ENCODE results near the gene CENPN. TPM values are rescaled to one million over a fixed set of nuclear protein-coding genes. Genes with fewer than 3 reads are reported as not detected.

The CENPN gene
- total RNA-seq, 1 experiment from 2014 or later = 56.6 TPM

- ATAC-seq = no peak
Observed at GRCh38 chr16:81060576-81061306, 53.7 kb downstream of the CENPN start.

DNA sequence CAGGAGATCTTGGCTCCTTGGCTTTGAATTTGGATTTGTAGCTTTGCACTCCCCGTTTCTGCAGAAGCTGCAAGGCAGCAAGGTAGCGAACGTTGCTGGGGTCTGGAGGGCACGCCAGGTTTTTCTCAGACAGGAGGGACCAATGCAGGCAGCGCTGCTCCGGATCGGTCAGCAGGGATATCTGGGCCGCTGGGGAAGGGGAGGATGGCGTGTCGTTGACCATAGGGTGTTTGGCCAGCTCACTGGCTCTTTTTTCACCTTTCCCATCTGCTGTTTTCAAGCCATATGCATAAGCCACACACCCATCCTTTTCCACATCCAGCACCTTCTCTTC lies 54.3 kb downstream of the CENPN start:
- Histone ChIP-seq H3K4me3 (ENCODE audit: low read depth in 2 of 2, low read length in 2 of 2) (no peak overlapping the region), H3K36me3 (ENCODE audit: control insufficient read depth, insufficient read depth, low read length) (no peaks in the 10 kb centered on the region), H3K27me3 (ENCODE audit: control insufficient read depth, insufficient read depth, low read length) (no peaks in the 10 kb centered on the region), H3K27ac (ENCODE audit: low read length) (no peak overlapping the region), H3K4me1 (ENCODE audit: control insufficient read depth, insufficient read depth, low read length) (no peaks in the 10 kb centered on the region), H3K9me3 (ENCODE audit: control insufficient read depth, insufficient read depth, low read depth, low read length) (no peaks in the 10 kb centered on the region)
- intact Hi-C loops (cut with micrococcal nuclease; ENCODE audit: unreplicated experiment) = no loop called here
- BruUV-seq (replicated peaks) = no TSS peak
- CTCF ChIA-PET = no interaction called here
- POLR2A ChIA-PET = no interaction called here
- no peak for DNase-seq (ENCODE audit: low read depth, low spot score)
- in situ Hi-C loops (cut with HindIII; ENCODE audit: low pct_unique_long_range_greater_than_20kb, low sequenced_read_pairs) = no loop called here
- TF ChIP-seq SIN3A (IDR thresholded peaks at IDR 0.05; ENCODE audit: borderline replicate concordance, insufficient read depth, low read depth, low read length) (no peak), CTCF (IDR thresholded peaks at IDR 0.05) (no peak), POLR2AphosphoS5 (IDR thresholded peaks at IDR 0.05; ENCODE audit: low read depth, low read length) (no peak), REST (IDR thresholded peaks at IDR 0.05; ENCODE audit: insufficient read depth in 1 of 2, low read depth in 2 of 2, low read length in 1 of 2) (no peak), TCF7L2 (IDR thresholded peaks at IDR 0.05; ENCODE audit: low read depth, low read length) (no peak)
- ATAC-seq = no peak

More at GRCh38 chr16:81060576-81061306, 53.7 kb downstream of the CENPN start:
- no peak for DNase-seq (ENCODE audit: low read depth, low spot score)
- ChIA-PET CTCF (no interaction called here), POLR2A (no interaction called here)
- Histone ChIP-seq H3K36me3 (ENCODE audit: control insufficient read depth, insufficient read depth, low read length) (no peaks in the 10 kb centered on the region), H3K9me3 (ENCODE audit: control insufficient read depth, insufficient read depth, low read depth, low read length) (no peaks in the 10 kb centered on the region), H3K27ac (ENCODE audit: low read length) (no peak overlapping the region), H3K27me3 (ENCODE audit: control insufficient read depth, insufficient read depth, low read length) (no peaks in the 10 kb centered on the region), H3K4me1 (ENCODE audit: control insufficient read depth, insufficient read depth, low read length) (no peaks in the 10 kb centered on the region), H3K4me3 (ENCODE audit: low read depth in 2 of 2, low read length in 2 of 2) (no peak overlapping the region)
- BruUV-seq (replicated peaks) = no TSS peak
- no peak for TF ChIP-seq CTCF (IDR thresholded peaks at IDR 0.05)
- TF ChIP-seq SIN3A (IDR thresholded peaks at IDR 0.05; ENCODE audit: borderline replicate concordance, insufficient read depth, low read depth, low read length) = no peak
- no peak for TF ChIP-seq TCF7L2 (IDR thresholded peaks at IDR 0.05; ENCODE audit: low read depth, low read length)
- TF ChIP-seq REST (IDR thresholded peaks at IDR 0.05; ENCODE audit: insufficient read depth in 1 of 2, low read depth in 2 of 2, low read length in 1 of 2) = no peak
- no peak for TF ChIP-seq POLR2AphosphoS5 (IDR thresholded peaks at IDR 0.05; ENCODE audit: low read depth, low read length)
- intact Hi-C loops (cut with micrococcal nuclease; ENCODE audit: unreplicated experiment) (no loop called here), in situ Hi-C loops (cut with HindIII; ENCODE audit: low pct_unique_long_range_greater_than_20kb, low sequenced_read_pairs) (no loop called here)
